Measurements from ENCODE around the gene CAMSAP1.

- TF ChIP-seq, protein P1, sequence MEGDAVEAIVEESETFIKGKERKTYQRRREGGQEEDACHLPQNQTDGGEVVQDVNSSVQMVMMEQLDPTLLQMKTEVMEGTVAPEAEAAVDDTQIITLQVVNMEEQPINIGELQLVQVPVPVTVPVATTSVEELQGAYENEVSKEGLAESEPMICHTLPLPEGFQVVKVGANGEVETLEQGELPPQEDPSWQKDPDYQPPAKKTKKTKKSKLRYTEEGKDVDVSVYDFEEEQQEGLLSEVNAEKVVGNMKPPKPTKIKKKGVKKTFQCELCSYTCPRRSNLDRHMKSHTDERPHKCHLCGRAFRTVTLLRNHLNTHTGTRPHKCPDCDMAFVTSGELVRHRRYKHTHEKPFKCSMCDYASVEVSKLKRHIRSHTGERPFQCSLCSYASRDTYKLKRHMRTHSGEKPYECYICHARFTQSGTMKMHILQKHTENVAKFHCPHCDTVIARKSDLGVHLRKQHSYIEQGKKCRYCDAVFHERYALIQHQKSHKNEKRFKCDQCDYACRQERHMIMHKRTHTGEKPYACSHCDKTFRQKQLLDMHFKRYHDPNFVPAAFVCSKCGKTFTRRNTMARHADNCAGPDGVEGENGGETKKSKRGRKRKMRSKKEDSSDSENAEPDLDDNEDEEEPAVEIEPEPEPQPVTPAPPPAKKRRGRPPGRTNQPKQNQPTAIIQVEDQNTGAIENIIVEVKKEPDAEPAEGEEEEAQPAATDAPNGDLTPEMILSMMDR (IDR thresholded peaks at IDR 0.05) = no peak
- no peak for TF ChIP-seq POLR2A (IDR thresholded peaks at IDR 0.05)
Observed at GRCh38 chr9:135889564-135890189, 17.7 kb downstream of the CAMSAP1 start.
